ENCODE data around the gene GABRG3.

The GABRG3 gene

DNA sequence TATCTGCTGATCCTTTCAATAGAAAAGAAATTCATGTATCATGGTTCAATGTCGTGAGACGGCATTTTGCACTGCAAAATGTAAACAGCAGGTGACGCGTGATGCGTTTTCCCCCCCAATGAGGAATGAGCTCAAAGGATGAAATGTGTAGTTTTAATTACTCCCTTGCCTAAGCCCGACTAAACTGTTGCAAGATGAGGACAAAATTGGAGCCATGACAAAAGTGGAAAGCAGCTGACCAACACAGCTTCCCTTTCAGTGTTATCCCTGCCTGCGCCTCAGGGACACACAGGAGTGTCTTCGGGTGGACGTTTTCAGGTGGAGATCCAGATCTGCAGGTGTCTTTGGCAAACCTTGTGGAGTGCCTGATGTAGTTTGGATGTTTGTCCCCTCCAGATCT, 92.0 kb downstream of the GABRG3 start:
- no peak for DNase-seq (ENCODE audit: low read depth, low spot score)

DNA sequence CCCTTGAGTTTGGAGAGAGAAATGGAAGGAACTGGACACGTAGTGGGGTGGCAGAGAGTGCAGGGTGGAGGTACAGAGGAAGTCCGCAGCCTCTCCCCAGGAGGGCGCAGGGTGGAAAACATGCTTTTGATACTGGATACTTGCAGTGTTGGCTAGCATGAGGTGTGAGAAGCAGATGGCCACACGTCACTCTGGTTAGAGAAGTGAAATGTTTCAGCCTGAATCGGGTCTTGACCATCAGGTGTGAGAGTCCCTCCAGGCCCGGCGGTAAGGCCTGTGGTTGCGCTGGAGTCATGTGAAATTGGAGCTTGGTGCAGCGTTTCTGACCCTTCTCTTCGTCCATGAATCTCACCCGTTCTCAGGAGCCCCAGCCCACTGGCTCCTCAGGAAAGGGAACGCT, 93.1 kb downstream of the GABRG3 start:
- DNase-seq (ENCODE audit: low read depth, low spot score): no peak

DNA sequence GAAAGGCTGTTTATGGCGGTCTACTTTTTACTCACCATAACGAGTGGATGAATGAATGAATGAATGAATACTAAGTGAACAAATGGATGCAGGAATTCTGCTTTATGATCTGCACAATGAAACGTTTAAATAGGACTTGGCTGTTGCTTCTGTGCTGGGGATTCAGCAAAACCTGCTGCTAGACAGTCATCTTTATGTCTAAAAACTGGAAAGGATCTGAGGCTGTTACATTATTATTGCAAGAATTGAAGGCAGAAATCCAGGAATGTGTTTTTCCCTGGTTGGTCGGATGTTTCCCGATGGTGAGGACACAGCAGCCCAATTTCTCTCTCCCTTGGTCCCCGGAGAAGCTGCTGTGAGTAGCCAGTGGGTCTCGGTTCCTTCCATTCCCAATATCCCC, 94.2 kb downstream of the GABRG3 start:
- no peak for DNase-seq (ENCODE audit: low read depth, low spot score)

DNA sequence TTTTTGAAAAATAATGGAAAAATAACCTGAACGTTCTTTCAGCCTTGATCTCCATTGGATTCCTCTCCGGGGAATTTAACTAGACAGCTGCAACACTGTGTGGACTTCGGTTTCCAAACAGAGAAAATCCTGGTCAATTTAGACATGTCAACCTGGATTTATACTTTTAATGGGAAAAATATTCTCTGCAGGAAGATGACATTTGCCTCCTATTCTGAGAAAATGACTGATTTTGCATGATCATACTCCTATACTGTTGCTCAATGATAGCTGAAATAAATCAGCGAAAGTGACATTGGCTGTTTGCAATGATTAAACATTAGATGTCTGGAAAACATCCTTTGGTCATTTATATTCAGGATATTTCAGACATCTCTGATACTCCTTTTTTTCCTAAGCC, 94.8 kb downstream of the GABRG3 start:
- no peak for DNase-seq (ENCODE audit: low read depth, low spot score)

DNA sequence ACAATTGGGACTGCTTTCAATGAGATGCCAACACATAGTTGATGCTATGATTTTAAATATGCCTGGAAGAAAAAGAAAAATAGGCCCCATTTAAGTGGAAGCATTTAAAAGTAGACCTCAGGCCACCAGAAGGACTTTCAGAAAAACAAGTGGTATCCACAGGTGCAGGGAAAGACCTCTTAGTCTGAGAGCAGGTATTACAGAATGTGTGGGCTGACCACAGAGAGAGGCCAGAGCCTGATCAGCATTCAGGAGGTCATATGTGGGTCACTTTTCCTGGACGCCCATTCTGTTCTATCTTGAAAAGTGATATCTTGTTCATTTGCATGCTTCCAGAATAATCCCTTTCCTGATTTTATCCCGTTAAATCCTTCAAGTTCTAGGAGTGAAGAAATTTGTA, 95.5 kb downstream of the GABRG3 start:
- DNase-seq (ENCODE audit: low read depth, low spot score): no peak

DNA sequence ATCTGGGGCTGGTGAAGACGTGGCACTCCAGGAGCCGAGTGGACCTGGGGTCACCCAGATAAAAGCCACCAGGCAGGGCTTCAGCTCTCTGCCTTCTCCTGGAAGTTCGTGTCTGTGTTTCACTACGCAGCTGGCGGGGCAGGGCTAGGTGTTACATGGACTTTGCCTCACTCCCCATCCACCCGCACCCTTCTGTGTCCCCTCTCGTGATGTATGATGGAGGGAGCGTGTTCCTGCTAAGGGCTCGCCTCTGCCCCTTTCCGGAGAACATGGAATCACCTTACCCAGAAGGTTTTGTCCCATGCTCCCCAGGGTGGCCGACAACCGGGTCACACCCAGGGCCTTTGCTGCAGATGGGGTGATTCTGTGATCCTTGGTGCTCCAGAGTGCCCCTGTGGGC, 96.2 kb downstream of the GABRG3 start:
- no peak for DNase-seq (ENCODE audit: low read depth, low spot score)

DNA sequence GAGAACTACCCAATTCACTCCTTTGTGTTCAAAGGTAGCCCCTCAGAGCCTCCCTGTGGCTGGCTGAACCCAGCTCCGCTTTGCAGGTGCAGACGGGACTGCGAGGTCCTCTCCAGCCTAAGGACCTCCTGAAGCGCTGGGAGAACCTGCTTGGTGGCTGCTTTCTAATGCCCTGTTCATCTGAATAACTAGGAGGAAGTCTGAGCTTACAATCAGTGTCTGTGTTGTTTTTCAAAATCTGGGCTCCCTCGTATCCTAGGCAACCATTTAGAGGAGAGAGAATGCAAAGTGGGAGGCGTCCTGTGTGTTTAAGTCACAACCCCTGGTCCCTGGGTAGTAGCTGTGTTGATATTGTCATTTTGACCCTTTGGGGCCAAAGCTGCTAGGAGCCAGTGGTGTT, 99.9 kb downstream of the GABRG3 start:
- no peak for DNase-seq (ENCODE audit: low read depth, low spot score)

DNA sequence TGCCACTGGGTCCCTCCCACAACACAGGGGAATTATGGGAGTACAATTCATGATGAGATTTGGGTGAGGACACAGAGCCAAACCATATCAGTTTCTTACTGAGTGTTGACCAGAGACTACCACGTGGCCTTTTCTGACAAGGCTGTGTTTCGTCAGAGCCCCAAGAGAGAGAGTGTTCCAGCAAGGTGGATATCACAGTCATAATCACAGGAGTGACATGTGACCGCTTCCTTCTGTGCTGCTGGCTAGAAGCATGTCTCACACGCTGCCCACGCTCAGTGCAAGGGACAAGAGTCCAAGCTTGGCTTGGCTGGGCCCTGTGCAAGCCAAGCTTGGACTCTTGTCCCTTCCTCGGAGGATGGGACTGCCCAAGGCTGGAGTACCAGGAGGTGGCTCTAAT, 103.2 kb downstream of the GABRG3 start:
- DNase-seq (ENCODE audit: low read depth, low spot score): no peak

DNA sequence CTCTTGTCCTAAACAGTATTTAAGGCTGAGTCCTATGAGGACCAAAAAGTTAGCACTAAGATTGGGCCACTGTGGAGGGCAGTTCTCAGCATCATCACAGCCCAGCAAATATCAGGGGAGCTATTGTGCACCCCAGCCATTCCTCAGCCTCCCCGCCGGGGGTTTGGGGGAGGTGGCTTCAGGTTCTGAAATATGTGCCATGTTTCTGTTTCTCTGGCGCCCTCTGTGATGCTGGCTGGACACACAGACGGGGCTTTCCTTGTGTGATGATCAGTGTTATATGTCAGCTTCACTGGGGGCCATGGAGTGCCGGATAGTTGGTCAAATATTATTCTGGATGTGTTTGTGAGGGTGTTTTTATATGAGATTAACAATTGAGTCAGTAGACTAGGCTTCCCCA, 106.8 kb downstream of the GABRG3 start:
- DNase-seq (ENCODE audit: low read depth, low spot score): no peak

DNA sequence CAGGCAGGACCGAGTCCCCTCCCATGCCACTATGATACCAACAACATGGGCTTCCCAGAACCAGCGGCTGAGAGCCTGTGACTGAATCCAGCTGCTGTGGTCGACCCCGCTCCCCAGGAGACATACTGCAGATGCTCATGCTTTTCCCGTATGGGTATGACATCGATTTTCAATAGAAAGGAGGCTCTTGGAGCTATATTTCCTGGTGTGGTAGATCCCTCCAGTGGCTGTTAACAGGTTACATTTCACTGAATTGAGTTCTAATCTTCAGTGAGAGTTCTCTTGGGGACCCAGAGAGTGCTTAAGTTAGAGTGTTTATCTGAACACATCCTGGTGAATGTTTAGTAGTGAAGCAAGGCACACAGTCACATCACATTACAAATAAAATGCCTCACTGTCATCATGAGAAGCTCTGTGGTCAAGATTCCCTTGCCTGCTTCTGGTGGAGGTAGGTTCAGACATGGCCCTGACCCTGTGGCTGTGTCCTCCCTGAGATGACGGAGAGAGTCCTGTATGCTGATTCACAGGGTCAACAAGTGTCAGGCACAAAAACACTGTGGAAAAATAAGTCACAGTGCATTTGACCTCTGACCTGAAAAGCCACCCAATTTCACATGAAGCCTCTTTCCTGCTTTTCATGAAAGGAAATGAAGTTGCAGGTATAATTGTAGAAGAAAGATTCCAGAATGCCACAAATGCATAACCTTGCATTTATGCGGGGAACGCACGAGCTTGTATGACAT, 110.9 kb downstream of the GABRG3 start:
- no peak for DNase-seq (ENCODE audit: low read depth, low spot score)

DNA sequence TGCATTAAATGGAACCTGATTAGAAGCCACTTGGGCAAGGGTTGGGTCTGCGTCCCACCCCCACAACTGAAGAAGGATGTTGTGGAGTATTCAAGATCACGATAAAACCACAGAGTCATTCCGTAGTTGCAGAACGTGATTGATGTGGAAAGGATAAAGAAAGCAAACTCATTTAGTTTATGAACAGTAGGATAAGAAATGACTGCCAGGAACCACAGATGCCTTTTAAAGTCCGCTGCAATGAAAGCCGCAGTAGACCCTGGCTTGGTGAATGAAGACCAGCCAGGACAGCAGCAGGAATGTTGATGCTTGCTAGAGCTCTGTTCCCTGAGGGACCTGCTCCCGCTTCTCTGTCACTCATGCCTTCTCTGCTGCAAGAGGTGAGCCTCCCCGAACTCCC, 111.5 kb downstream of the GABRG3 start:
- DNase-seq (ENCODE audit: low read depth, low spot score): no peak

DNA sequence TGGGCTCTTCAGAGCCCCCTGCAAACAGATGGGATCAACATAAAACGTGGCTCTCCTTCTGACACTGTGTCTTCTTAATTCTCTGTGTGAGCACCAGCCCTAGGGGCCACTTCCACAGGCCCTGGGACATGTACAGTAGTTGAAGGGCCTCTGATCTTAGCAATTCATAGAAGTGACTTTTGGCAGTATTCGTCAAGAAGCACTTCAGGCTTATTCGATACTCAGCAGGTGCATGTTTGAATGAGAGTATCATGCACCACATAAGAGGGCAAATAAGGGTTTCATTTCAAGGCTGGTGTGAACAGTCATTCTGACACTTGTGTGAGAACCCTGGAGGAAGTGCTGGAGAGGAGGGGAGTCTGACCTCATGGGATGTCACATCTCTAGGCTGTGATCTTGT, 113.9 kb downstream of the GABRG3 start:
- DNase-seq (ENCODE audit: low read depth, low spot score): no peak

DNA sequence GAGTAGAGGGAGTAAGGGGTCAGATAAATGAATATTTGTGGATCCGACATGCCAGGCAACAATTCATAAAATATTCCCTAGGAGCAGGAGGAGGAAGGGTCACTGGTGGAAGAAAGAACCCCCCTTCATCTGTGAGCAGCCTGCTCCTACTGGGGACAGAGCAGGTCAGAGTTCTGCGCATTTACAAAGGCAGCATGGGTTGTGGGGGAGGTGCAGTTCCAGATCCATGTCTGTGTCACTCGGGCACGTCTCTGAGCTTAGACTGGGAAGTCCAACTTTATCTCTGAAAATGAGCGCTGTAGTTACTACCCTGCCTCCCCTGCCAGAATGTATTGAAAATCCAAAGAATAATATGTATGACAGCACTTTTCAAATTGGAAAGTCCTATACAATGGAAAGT, 115.2 kb downstream of the GABRG3 start:
- no peak for DNase-seq (ENCODE audit: low read depth, low spot score)

DNA sequence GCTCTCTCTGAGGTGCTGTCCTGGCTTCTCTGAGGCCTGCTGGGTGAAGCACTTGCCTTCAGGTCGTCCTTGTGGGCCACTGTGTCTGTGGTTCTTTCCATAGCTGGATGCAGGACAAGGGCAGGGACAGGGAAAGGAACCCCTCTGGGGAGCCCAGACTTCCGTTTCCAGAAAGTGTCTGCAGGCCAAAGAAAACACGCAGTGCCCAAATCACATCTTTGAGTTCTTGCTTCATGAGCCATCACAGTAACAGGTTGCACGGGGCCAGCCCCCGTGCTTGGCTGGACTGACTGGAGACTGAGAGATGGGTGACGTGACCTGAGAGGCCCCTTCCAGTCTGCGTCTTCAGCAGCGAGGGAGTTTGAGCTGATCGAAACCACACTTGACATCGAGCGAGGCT, 115.8 kb downstream of the GABRG3 start:
- no peak for DNase-seq (ENCODE audit: low read depth, low spot score)

DNA sequence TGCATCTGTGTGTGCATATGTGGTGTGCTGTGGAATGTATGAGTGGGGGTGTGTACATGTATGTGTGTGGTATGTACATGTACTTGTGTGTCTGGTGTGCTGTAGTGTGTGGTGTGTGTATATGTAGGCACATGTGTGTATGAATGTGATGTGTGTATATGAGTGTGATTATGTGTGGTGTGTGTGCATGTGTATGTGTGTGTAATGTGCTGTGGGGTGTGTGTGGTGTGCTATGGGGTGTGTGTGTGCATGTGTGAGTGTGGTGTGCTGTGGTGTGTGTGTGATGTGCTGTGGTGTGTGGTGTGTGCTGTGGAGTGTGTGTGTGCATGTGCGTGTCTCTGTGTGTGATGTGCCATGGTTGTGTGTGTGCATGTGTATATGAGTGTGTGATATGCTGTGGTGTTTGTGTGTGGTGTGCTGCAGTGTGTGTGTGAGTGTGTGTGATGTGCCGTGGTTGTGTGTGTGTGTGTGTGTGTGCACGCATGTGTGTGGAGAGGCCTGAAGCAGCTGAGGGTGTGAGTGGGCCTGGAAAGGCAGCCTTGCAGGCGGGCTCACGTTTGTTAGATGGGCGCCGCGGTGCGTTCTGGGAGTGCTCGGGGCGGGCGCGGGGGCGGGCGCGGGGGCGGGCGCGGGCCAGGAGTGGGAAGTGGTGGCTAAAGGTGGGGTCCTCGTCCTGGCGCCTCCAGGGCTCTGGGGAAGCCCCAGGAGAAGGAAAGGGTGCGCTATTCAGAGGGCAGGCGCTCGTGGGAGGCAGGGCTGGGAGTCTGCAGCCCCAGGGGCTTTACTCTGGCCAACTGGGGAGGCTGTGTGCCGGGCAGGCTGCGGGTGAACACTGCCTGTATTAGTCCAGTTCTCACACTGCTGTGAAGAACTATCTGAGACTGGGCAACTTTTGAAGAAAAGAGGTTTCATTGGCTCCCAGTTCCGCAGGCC, 116.9 kb downstream of the GABRG3 start:
- no peak for DNase-seq (ENCODE audit: low read depth, low spot score)

DNA sequence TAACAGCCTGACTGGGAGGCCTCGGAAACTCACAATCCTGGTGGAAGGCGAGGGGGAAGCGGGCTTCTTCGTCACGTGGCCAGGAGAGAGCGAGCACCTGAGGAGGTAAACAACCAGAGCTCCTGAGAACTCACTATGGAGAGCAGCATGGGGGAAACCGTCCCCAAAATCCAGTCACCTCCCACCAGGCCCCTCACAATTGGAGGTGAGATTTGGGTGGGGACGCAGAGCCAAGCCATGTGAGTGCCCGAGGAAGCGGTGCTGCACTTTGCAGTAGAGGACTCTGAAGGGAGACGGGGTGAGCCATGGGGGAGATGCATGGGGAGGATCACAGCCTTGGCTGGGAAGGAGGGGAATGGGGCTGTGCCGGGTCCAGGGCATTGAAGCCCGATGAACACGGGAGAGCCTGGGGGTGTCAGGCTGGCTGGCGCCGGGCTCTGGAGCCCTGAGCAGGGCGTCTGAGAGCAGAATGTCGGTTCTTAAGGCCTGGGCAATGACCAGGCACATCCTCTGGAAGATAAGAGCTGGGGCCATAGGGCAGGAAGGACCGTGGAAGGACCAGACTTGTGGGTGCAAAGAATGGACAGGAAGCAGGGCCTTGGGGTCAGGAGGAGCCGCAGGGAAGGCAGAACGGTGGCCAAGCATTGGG, 117.7 kb downstream of the GABRG3 start:
- DNase-seq (ENCODE audit: low read depth, low spot score): no peak

DNA sequence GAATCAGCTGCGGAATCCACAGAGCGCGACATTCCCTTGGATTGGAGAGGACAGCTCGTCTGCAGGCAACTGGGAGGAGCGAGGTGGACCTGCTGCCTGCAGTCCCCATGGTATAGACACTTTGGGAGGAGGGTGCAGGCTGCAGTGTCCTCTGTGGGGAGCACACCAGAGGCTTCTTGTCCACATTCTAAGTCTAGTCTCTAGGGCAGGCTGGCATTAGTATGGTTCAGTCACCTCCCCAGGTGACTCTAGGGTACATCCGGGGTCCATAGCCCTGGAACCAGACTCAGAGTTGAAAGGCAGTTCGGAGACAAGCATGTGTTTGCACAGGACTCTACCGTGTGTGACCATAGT, 118.2 kb downstream of the GABRG3 start:
- no peak for DNase-seq (ENCODE audit: low read depth, low spot score)

DNA sequence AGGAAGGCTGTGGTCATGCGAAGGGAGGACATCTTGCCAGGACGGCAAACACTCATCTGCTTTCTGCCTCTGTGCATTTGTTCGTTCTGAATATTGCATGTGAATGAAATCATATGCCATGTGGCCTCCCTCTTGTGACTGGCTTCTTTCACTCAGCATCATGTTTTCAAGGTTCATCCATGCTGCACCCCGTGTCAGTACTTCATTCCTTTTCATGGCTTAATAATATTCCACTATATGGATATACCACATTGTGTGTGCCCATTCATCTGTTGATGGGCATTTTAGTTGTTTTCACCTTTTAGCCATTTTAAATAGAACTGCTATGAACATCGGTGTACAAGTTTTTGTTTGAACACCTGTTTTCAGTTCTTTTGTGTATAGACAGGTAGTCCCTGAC, 118.7 kb downstream of the GABRG3 start:
- no peak for DNase-seq (ENCODE audit: low read depth, low spot score)

DNA sequence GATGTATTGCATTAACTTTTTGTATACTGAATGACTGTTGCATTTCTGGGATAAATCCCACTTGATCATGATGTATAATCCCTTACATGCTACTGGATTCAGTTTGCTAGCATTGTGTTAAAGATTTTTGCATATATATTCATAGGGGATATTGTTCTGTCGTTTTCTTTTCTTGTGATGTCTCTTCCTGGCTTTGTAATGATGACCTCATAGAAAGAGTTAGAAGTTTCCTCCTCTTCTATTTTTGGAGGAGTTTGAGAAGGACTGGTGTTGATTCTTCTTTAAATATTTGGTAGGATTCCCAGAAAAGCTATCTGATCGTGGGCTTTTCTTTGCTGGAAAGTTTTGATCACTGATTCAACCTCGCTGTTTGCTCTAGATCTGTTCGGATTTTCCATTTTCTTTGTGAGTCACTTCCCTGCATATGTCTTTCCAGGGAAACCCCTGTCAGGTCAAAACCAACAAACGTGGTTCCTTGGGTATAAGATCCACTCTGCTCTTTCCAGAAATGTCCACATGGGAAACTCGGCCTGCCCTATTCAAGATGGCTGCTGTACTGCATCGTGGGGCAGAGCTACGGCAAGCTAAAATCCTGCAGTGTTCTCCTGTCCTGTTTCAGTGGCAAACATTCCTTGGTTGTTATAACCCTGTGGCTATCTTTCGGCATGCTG, 120.4 kb downstream of the GABRG3 start:
- DNase-seq (ENCODE audit: low read depth, low spot score): no peak

DNA sequence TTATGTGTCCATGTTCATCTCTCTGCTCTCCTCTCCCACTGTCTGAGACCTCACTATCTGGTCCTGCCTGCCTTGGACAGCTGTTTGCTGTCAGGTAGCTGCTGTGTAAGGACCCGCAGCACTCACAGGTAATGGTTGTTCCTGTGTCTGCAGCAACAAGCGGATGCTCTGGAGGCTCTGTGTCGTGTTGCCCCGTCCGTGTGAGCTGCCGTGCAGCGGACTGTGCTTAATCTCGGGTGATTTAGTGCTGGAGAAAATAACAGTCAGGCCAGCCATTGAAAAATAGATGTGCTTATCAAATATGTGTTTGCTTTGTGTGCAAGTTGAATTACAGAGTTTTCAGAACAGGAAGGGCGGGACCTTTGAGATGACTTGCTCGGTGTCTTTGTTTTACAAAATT, 121.4 kb downstream of the GABRG3 start:
- DNase-seq (ENCODE audit: low read depth, low spot score): no peak

DNA sequence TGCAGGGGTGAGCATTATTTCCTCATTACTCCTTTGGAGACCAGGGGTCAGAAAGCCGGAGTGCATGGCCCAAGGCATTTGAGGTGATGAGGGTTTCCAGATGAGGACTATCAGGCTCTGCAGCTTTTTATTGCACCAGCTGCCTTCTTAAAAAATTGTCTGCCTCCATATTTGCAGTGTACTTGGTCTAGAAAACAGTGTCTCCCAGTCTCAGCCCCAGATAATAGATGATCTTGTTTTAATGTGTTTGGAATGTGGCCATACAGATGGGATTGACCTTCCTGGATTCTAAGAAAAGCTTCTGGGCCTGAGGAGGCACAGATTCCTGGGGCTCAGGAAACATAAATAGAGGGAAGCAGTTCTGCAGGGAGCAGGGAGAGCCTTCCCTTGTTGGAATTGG, 123.3 kb downstream of the GABRG3 start:
- DNase-seq (ENCODE audit: low read depth, low spot score): no peak
